Stimulated activated effector memory CD8-positive, alpha-beta T cell treated with anti-CD3 and anti-CD28 coated beads, Interleukin-12 subunit alpha, Interleukin-12 subunit beta, amount 100 ng/mL, for 72 hours (primary cell): ENCODE data around the gene MYNN.

Source experiments
- ATAC-seq: fragments of 150-1000 bp; cut with Tn5 transposase; 2 replicates; pipeline ENCODE4 v1.10.0; 2021
- DNase-seq, 2 donors: peaks; one replicate each; pipeline ENCODE4 v3.0.0; 2021 to 2022; ENCODE audit warnings: low spot score in 2 of 2
- H3K27ac Mint-ChIP-seq: one replicate; pipeline ENCODE4 v1.8.0; 2022; ENCODE audit warnings: mild to moderate bottlenecking, mixed read lengths
- H3K36me3 Mint-ChIP-seq: one replicate; pipeline ENCODE4 v1.8.0; 2022; ENCODE audit warnings: mild to moderate bottlenecking, mixed read lengths
- H3K4me1 Mint-ChIP-seq: one replicate; pipeline ENCODE4 v1.8.0; 2022; ENCODE audit warnings: mixed read lengths
- H3K4me3 Mint-ChIP-seq: one replicate; pipeline ENCODE4 v1.8.0; 2022; ENCODE audit warnings: mild to moderate bottlenecking, mixed read lengths
- H3K9me3 Mint-ChIP-seq: one replicate; pipeline ENCODE4 v1.8.0; 2022; ENCODE audit warnings: mixed read lengths

MYNN gene

GRCh38 chr3:169838511-169839030, 65.4 kb downstream of the MYNN start:
- no peaks in the 10 kb centered on the region for H3K4me1 Mint-ChIP-seq
- no peak overlapping the region for H3K27ac Mint-ChIP-seq
- H3K36me3 Mint-ChIP-seq, result no peaks in the 10 kb centered on the region
- H3K4me3 Mint-ChIP-seq, result no peak overlapping the region
- ATAC-seq (no peak), DNase-seq (peak in 1 of 2 donors; percentile 6)
- H3K9me3 Mint-ChIP-seq, result no peaks in the 10 kb centered on the region
